Fibroblast of lung (primary cell): ENCODE measurements around the gene GPR15LG.

Source experiments
- EZH2 ChIP-seq: IDR thresholded peaks from 2 replicates; pipeline ENCODE4 v1.5.1; 2012; ENCODE audit warnings: low read length, control low read depth, mild to moderate bottlenecking; ENCODE audit errors: missing control alignments
- TF ChIP-seq, protein P1 (sequence below), 2 donors: IDR thresholded peaks in 1 of 2; conservative IDR thresholded peaks in 1 of 2; 1 replicate in 1 of 2; 2 replicates in 1 of 2; pipeline ENCODE4 v1.5.1; 2011 to 2012; ENCODE audit warnings: low read length in 2 of 2, control low read depth in 1 of 2, inconsistent platforms in 1 of 2, low read depth in 1 of 2, mild to moderate bottlenecking in 1 of 2

DNA sequence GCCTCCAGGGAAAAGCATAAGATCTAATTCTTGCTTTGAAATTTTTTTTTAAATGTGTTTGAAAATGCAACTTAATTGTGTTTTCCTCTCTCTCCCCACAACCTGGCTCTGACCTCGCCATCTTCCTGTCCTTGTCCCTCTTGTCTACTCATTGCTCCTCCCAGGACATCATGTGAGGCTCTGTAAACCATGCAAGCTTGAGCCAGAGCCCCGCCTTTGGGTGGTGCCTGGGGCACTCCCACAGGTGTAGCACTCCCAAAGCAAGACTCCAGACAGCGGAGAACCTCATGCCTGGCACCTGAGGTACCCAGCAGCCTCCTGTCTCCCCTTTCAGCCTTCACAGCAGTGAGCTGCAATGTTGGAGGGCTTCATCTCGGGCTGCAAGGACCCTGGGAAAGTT lies 10.9 kb downstream of the GPR15LG start:
- TF ChIP-seq EZH2: no peak
- TF ChIP-seq, protein P1, sequence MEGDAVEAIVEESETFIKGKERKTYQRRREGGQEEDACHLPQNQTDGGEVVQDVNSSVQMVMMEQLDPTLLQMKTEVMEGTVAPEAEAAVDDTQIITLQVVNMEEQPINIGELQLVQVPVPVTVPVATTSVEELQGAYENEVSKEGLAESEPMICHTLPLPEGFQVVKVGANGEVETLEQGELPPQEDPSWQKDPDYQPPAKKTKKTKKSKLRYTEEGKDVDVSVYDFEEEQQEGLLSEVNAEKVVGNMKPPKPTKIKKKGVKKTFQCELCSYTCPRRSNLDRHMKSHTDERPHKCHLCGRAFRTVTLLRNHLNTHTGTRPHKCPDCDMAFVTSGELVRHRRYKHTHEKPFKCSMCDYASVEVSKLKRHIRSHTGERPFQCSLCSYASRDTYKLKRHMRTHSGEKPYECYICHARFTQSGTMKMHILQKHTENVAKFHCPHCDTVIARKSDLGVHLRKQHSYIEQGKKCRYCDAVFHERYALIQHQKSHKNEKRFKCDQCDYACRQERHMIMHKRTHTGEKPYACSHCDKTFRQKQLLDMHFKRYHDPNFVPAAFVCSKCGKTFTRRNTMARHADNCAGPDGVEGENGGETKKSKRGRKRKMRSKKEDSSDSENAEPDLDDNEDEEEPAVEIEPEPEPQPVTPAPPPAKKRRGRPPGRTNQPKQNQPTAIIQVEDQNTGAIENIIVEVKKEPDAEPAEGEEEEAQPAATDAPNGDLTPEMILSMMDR (conservative IDR thresholded peaks at IDR 0.05 in 1 of 2, IDR thresholded peaks at IDR 0.05 in 1 of 2; ENCODE audit: low read depth in 1 of 2, low read length in 2 of 2): no peak
